ENCODE results near the gene TTC29.
A peak's percentile ranks its signal among the peaks of the same experiment; 100 is the strongest.

The TTC29 gene

GRCh38 chr4:146945556-146946374 lies at the start of gene TTC29:
TSS of gene TTC29 (minus strand) at chr4:146945864. CDS start at chr4:146939895, 5,969 bp downstream.
- DNase-seq (ENCODE audit: low read depth in 1 of 2, low spot score in 1 of 2) = peak; percentile 62 to 81

- no peak for DNase-seq (ENCODE audit: low read depth in 1 of 2, low spot score in 1 of 2)
Measured at GRCh38 chr4:146981651-146982050, 36.0 kb upstream of the TTC29 start.

GRCh38 chr4:146978641-146979040 lies 33.0 kb upstream of the TTC29 start:
- no peak for DNase-seq (ENCODE audit: low read depth in 1 of 2, low spot score in 1 of 2)

GRCh38 chr4:146976145-146976544 lies 30.5 kb upstream of the TTC29 start:
- DNase-seq (ENCODE audit: low read depth in 1 of 2, low spot score in 1 of 2) = no peak

- no peak for DNase-seq (ENCODE audit: low read depth in 1 of 2, low spot score in 1 of 2)
Measured at GRCh38 chr4:146975527-146975926, 29.9 kb upstream of the TTC29 start.

- no peak for DNase-seq (ENCODE audit: low read depth in 1 of 2, low spot score in 1 of 2)
Measured at GRCh38 chr4:146975036-146975435, 29.4 kb upstream of the TTC29 start.

GRCh38 chr4:146972036-146972435 lies 26.4 kb upstream of the TTC29 start:
- no peak for DNase-seq (ENCODE audit: low read depth in 1 of 2, low spot score in 1 of 2)

- DNase-seq (ENCODE audit: low read depth in 1 of 2, low spot score in 1 of 2) = no peak
Measured at GRCh38 chr4:146969126-146969525, 23.5 kb upstream of the TTC29 start.

GRCh38 chr4:146960634-146961033 lies 15.0 kb upstream of the TTC29 start:
- DNase-seq (ENCODE audit: low read depth in 1 of 2, low spot score in 1 of 2) = no peak

GRCh38 chr4:146959692-146960091 lies 14.0 kb upstream of the TTC29 start:
- no peak for DNase-seq (ENCODE audit: low read depth in 1 of 2, low spot score in 1 of 2)

GRCh38 chr4:146957237-146957636 lies 11.6 kb upstream of the TTC29 start:
- DNase-seq (ENCODE audit: low read depth in 1 of 2, low spot score in 1 of 2) = no peak

- no peak for DNase-seq (ENCODE audit: low read depth in 1 of 2, low spot score in 1 of 2)
Measured at GRCh38 chr4:146952896-146953295, 7.2 kb upstream of the TTC29 start.

GRCh38 chr4:146949559-146949958 lies 3.9 kb upstream of the TTC29 start:
- no peak for DNase-seq (ENCODE audit: low read depth in 1 of 2, low spot score in 1 of 2)

- no peak for DNase-seq (ENCODE audit: low read depth in 1 of 2, low spot score in 1 of 2)
Measured at GRCh38 chr4:146943691-146944375, 1.8 kb downstream of the TTC29 start.

GRCh38 chr4:146932116-146932515 lies 13.5 kb downstream of the TTC29 start:
- no peak for DNase-seq (ENCODE audit: low read depth in 1 of 2, low spot score in 1 of 2)

- no peak for DNase-seq (ENCODE audit: low read depth in 1 of 2, low spot score in 1 of 2)
Measured at GRCh38 chr4:146930673-146931072, 15.0 kb downstream of the TTC29 start.

- DNase-seq (ENCODE audit: low read depth in 1 of 2, low spot score in 1 of 2) = no peak
Measured at GRCh38 chr4:146927695-146928094, 18.0 kb downstream of the TTC29 start.

- no peak for DNase-seq (ENCODE audit: low read depth in 1 of 2, low spot score in 1 of 2)
Measured at GRCh38 chr4:146916479-146917076, 29.1 kb downstream of the TTC29 start.

- DNase-seq (ENCODE audit: low read depth in 1 of 2, low spot score in 1 of 2) = no peak
Measured at GRCh38 chr4:146915132-146915531, 30.5 kb downstream of the TTC29 start.

- DNase-seq (ENCODE audit: low read depth in 1 of 2, low spot score in 1 of 2) = no peak
Measured at GRCh38 chr4:146900295-146900694, 45.4 kb downstream of the TTC29 start.

- DNase-seq (ENCODE audit: low read depth in 1 of 2, low spot score in 1 of 2) = no peak
Measured at GRCh38 chr4:146890301-146890700, 55.4 kb downstream of the TTC29 start.

GRCh38 chr4:146883070-146883469 lies 62.6 kb downstream of the TTC29 start:
- DNase-seq (ENCODE audit: low read depth in 1 of 2, low spot score in 1 of 2) = no peak

Data from activated CD4-positive, alpha-beta T cell treated with anti-CD3 and anti-CD28 coated beads, Interleukin-2, amount 50 U/mL, for 24 hours (primary cell).